Peyer's patch (tissue), 4 donors: ENCODE data around the gene SGSH. TPM values are rescaled to one million over a fixed set of nuclear protein-coding genes. Genes with fewer than 3 reads are reported as not detected.

Experiments
- DNase-seq, 3 donors: peaks; one replicate each; pipeline ENCODE4 v3.0.0-alpha.2; 2017 to 2019
- H3K27ac ChIP-seq, 4 donors: fragments of 200-600 bp; sonication (generic); one replicate each; pipeline ENCODE4 v1.5.1; 2016 to 2019
- H3K27me3 ChIP-seq, 2 donors: fragments of 200-600 bp; sonication (generic); one replicate each; pipeline ENCODE4 v1.5.1; 2019
- H3K36me3 ChIP-seq, 3 donors: fragments of 200-600 bp; sonication (generic); one replicate each; pipeline ENCODE4 v1.5.1; 2016 to 2019
- H3K4me1 ChIP-seq, 4 donors: fragments of 200-600 bp; sonication (generic); one replicate each; pipeline ENCODE4 v1.5.1; 2016 to 2019
- H3K4me3 ChIP-seq, 4 donors: fragments of 200-600 bp; sonication (generic); 1 replicate in 3 of 4; 2 replicates in 1 of 4; pipeline ENCODE4 v1.5.1; 2016 to 2019; ENCODE audit warnings: mild to moderate bottlenecking in 1 of 4
- H3K9me3 ChIP-seq, 4 donors: fragments of 200-600 bp; sonication (generic); one replicate each; pipeline ENCODE4 v1.5.1; 2016 to 2019; ENCODE audit warnings: mild to moderate bottlenecking in 1 of 4
- POLR2A ChIP-seq, 2 donors: fragments of 450-650 bp; IDR thresholded peaks; one replicate each; pipeline ENCODE4 v1.5.1; 2017; ENCODE audit warnings: antibody characterized with exemption in 2 of 2, mild to moderate bottlenecking in 2 of 2, moderate library complexity in 2 of 2
- total RNA-seq, 4 donors: library from RNA; depleted of rRNA; stranded (reverse); fragments of >200 nt; gene quantifications; one replicate each; pipeline ENCODE4 v1.1.0, GENCODE V29; 2016
- TF ChIP-seq, protein P1 (sequence below), 6 experiments: fragments of 450-650 bp in 4 of 6; fragments of 200-600 bp in 2 of 6; sonication (generic) in 1 of 6; IDR thresholded peaks; one replicate each; pipeline ENCODE4 v1.5.1; 2017 to 2019; ENCODE audit warnings: antibody characterized with exemption in 6 of 6, mild to moderate bottlenecking in 3 of 6, moderate library complexity in 1 of 6

The SGSH gene
- 100 to 1,000 TPM in 1 of 4 donors, 10 to 100 TPM in 3; 37.8 to 114 (median 60.6) TPM for total RNA-seq

DNA sequence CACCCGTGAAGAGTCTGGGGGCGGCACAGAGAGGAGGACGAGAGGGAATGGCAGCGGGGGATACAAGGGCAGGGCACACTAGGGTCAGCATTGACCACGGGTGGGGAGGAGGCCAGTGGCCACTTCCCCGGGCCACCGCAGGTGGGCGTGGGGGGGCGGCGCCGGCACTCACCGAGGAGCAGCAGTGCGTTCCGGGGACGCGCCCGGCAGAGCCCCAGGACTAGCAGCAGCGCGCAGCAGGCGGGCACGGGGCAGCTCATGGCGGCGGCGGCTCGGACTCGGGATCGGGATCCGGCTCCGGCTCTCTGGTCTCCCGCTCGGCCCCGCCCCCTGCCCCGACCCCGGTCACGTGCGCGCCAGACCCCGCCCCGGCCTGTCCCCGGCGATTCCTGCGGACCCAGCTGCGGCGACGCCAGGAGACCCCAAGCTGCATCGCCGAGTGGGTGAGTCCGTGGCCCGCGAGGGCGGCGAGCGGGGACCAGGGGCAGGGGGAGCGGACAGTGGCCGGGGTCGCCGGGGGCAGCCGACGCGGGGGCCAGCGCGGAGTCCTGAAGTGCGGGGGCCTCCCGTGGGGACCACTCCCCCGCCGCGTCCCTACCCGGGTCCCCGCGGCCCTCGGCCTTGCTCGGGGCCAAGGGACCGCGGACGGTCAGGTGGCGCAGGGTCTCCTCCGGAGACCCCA, at the start of gene SGSH, which contains the start of gene SLC26A11:
SGSH (minus strand) TSS at position 280 of the 682 bp plus-strand sequence; CDS start at position 260, 20 bp downstream.
SLC26A11 (plus strand) TSS at position 374 of the 682 bp plus-strand sequence. CDS start 1,134 bp downstream, outside the sequence.
- Histone ChIP-seq H3K9me3 (no peaks in the 10 kb centered on the region), H3K27ac (peak within 1 kb of the TSS; percentile 84 to 87 (median 86)), H3K27me3 (no peaks in the 10 kb centered on the region), H3K4me1 (peaks cover 0 to 24% (median 6%) of the 10 kb centered on the region in 4 donors), H3K36me3 (peaks cover 0 to 25% (median 0%) of the 10 kb centered on the region in 3 donors), H3K4me3 (peak within 1 kb of the TSS; percentile 78 to 95 (median 83))
- TF ChIP-seq POLR2A (IDR thresholded peaks at IDR 0.05) = peak; percentile 32 to 63
- TF ChIP-seq, protein P1, sequence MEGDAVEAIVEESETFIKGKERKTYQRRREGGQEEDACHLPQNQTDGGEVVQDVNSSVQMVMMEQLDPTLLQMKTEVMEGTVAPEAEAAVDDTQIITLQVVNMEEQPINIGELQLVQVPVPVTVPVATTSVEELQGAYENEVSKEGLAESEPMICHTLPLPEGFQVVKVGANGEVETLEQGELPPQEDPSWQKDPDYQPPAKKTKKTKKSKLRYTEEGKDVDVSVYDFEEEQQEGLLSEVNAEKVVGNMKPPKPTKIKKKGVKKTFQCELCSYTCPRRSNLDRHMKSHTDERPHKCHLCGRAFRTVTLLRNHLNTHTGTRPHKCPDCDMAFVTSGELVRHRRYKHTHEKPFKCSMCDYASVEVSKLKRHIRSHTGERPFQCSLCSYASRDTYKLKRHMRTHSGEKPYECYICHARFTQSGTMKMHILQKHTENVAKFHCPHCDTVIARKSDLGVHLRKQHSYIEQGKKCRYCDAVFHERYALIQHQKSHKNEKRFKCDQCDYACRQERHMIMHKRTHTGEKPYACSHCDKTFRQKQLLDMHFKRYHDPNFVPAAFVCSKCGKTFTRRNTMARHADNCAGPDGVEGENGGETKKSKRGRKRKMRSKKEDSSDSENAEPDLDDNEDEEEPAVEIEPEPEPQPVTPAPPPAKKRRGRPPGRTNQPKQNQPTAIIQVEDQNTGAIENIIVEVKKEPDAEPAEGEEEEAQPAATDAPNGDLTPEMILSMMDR (IDR thresholded peaks at IDR 0.05) = peak in 1 of 6 experiments; percentile 3
- DNase-seq = peak; percentile 75 to 91 (median 90)

DNA sequence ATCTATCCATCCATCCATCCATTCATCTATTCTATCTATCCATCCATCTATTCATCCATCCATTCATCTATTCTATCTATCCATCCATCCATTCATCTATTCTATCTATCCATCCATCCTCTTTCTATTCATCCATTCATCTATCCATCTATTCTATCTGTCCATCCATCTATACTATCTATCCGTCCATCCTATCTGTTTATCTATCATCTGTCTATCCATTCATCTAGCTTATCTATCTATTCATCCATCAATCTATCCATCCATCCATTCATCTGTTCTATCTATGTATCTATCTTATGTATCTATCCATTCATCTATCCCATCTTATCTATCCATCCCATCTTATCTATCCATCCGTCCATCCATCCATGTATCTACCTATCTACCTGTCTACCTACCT, 49.3 kb upstream of the SGSH start:
- H3K27me3 ChIP-seq = no peaks in the 10 kb centered on the region
- no peak for TF ChIP-seq POLR2A (IDR thresholded peaks at IDR 0.05)
- TF ChIP-seq, protein P1 (IDR thresholded peaks at IDR 0.05) = no peak
- peaks cover 0 to 47% (median 0%) of the 10 kb centered on the region in 3 donors for H3K36me3 ChIP-seq

DNA sequence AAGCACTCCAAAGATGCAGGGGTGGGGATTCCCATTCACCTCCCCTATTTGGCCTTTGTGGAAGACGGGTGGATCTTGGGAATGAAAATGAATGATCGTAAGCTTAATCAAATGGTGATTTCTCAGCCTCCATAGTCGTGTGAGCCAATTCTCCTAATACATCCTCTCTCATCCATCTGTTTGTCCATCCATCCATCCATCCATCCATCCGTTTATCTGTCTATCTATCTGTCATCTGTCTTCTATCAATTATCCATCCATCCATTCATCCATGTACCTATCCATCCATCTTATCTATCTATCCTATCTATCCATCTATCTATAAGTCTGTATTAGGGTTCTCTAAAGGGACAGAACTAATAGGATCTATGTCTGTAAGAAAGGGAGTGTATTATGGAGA, 48.3 kb upstream of the SGSH start:
- no peak for DNase-seq
- Histone ChIP-seq H3K4me3 (no peak overlapping the region), H3K4me1 (peaks cover 0 to 18% (median 10%) of the 10 kb centered on the region in 4 donors), H3K9me3 (no peaks in the 10 kb centered on the region), H3K27me3 (no peaks in the 10 kb centered on the region), H3K27ac (no peak overlapping the region), H3K36me3 (peaks cover 0 to 38% (median 0%) of the 10 kb centered on the region in 3 donors)
- no peak for TF ChIP-seq POLR2A (IDR thresholded peaks at IDR 0.05)
- TF ChIP-seq, protein P1 (IDR thresholded peaks at IDR 0.05) = no peak

More for the DNA sequence above, 49.3 kb upstream of the SGSH start:
- Histone ChIP-seq H3K27ac (no peak overlapping the region), H3K4me3 (no peak overlapping the region), H3K9me3 (no peaks in the 10 kb centered on the region), H3K4me1 (peaks cover 0 to 15% (median 5%) of the 10 kb centered on the region in 4 donors)
- no peak for DNase-seq

DNA sequence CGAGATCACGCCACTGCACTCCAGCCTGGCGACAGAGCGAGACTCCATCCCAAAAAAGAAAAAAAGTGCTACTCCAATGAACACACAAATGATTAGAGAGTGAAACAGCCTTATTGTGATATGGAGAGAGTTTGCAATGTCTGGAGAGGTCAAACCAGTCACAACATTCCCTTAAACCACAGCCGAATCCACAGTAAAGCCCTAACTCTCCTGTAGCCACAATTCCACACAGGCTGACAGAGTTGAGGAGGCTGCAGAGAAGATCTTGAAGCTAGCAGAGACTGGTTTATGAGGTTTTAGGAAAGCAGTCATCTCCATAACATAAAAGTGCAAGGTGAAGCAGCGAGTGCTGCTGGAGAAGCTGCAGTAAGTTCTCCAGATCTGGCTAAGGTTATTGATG, 47.3 kb upstream of the SGSH start:
- no peak for DNase-seq
- Histone ChIP-seq H3K27me3 (no peaks in the 10 kb centered on the region), H3K9me3 (no peaks in the 10 kb centered on the region), H3K36me3 (peaks cover 0 to 34% (median 0%) of the 10 kb centered on the region in 3 donors), H3K4me3 (no peak overlapping the region), H3K4me1 (peaks cover 3 to 28% (median 17%) of the 10 kb centered on the region in 4 donors), H3K27ac (no peak overlapping the region)
- TF ChIP-seq, protein P1 (IDR thresholded peaks at IDR 0.05) = no peak

DNA sequence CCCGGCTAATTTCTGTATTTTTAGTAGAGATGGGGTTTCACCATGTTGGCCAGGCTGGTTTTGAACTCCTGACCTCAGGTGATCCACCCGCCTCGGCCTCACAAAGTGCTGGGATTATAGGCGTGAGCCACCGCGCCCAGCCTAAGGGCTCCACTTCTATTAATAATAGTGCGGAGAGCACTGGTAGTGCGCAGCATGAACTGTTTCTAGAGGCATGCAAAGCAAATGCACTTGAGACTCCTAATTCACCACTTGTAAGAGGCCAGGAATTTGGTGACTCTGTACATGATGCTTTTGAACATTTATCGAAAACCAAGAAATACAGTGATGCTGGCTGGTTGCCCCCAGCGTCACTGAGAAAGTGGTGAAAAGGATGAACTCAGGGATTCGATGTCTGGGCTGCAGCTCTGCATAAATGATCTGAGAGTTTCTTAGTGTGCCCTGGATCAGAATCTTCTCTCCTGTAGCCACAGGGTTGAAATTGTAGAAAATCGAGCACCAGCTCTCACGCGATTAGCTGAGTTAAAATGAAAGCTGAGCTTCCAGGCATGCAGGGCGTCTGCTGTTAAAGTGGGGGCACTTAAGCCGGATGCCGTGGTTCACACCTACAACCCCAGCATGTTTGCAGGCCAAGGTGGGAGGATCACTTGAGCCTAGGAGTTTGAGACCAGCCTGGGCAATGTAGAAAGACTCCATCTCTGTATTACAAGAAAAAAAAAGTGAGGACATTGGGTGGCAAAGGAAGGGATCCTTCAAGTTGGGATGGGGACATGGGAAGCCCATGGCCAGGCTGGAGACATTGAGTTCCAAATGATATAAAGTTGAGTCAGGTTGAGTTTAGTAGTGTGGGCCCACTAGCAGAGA, 45.3 kb upstream of the SGSH start:
- H3K27ac ChIP-seq = peak overlapping the region in 3 of 4 donors; percentile 22 to 100 (median 100)
- peak in 2 of 3 donors; percentile 51 to 74 for DNase-seq
- peak overlapping the region in 2 of 4 donors; percentile 14 to 25 for H3K4me3 ChIP-seq
- H3K4me1 ChIP-seq = peaks cover 3 to 37% (median 20%) of the 10 kb centered on the region in 4 donors
- H3K27me3 ChIP-seq = no peaks in the 10 kb centered on the region
- no peak for TF ChIP-seq POLR2A (IDR thresholded peaks at IDR 0.05)
- TF ChIP-seq, protein P1 (IDR thresholded peaks at IDR 0.05) = no peak
- H3K36me3 ChIP-seq = peaks cover 0 to 33% (median 0%) of the 10 kb centered on the region in 3 donors
- H3K9me3 ChIP-seq = no peaks in the 10 kb centered on the region
